ENCODE results near the gene SLITRK6. TPM values are rescaled to one million over a fixed set of nuclear protein-coding genes. Genes with fewer than 3 reads are reported as not detected.

SLITRK6 gene
- polyA plus RNA-seq, 1 experiment: 24.2 TPM

DNA sequence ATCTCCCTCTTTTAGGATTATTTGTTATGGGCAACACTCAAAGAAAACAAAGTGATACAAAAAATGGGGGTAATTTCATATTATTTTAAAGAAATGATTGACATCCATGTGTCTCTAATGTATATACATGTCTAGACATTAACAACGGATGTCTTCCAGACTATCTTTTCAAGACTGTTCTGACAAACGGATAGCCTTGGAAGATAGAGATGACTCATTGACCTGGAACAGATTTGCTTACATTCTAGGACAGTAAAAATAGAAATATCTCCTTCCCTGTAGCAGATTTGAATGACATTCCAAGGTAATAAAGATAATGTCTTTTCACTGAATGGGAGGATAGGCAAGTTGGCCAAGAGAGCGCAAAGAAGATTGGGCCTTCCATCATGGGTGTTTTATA, 26.2 kb upstream of the SLITRK6 start:
- DNase-seq (ENCODE audit: low read depth, low spot score): no peak
- POLR2A ChIA-PET: no interaction called here

GRCh38 chr13:85823832-85824231, 24.6 kb upstream of the SLITRK6 start:
- Histone ChIP-seq H3K27me3 (ENCODE audit: control insufficient read depth, insufficient read depth, low read length) (no peaks in the 10 kb centered on the region), H3K9me3 (ENCODE audit: control insufficient read depth, insufficient read depth, low read length) (no peaks in the 10 kb centered on the region), H3K4me3 (ENCODE audit: low read depth, low read length) (no peak overlapping the region), H3K27ac (ENCODE audit: low read depth, low read length) (no peak overlapping the region)
- TF ChIP-seq, protein P1, sequence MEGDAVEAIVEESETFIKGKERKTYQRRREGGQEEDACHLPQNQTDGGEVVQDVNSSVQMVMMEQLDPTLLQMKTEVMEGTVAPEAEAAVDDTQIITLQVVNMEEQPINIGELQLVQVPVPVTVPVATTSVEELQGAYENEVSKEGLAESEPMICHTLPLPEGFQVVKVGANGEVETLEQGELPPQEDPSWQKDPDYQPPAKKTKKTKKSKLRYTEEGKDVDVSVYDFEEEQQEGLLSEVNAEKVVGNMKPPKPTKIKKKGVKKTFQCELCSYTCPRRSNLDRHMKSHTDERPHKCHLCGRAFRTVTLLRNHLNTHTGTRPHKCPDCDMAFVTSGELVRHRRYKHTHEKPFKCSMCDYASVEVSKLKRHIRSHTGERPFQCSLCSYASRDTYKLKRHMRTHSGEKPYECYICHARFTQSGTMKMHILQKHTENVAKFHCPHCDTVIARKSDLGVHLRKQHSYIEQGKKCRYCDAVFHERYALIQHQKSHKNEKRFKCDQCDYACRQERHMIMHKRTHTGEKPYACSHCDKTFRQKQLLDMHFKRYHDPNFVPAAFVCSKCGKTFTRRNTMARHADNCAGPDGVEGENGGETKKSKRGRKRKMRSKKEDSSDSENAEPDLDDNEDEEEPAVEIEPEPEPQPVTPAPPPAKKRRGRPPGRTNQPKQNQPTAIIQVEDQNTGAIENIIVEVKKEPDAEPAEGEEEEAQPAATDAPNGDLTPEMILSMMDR (IDR thresholded peaks at IDR 0.05; ENCODE audit: low read depth, low read length): no peak
- no peak for DNase-seq (ENCODE audit: low read depth, low spot score)
- CTCF ChIA-PET: no interaction called here
- POLR2A ChIA-PET: no interaction called here

More for the DNA sequence above, 26.2 kb upstream of the SLITRK6 start:
- CTCF ChIA-PET: interaction anchor here (1.5 kb wide), 1 partner anchor 929 kb away, joined by 4 read pairs; no protein-coding TSS in a partner anchor
- Histone ChIP-seq H3K9me3 (ENCODE audit: control insufficient read depth, insufficient read depth, low read length) (no peaks in the 10 kb centered on the region), H3K27ac (ENCODE audit: low read depth, low read length) (no peak overlapping the region), H3K27me3 (ENCODE audit: control insufficient read depth, insufficient read depth, low read length) (no peaks in the 10 kb centered on the region), H3K4me3 (ENCODE audit: low read depth, low read length) (no peak overlapping the region)
- TF ChIP-seq, protein P1 (IDR thresholded peaks at IDR 0.05; ENCODE audit: low read depth, low read length): no peak

DNA sequence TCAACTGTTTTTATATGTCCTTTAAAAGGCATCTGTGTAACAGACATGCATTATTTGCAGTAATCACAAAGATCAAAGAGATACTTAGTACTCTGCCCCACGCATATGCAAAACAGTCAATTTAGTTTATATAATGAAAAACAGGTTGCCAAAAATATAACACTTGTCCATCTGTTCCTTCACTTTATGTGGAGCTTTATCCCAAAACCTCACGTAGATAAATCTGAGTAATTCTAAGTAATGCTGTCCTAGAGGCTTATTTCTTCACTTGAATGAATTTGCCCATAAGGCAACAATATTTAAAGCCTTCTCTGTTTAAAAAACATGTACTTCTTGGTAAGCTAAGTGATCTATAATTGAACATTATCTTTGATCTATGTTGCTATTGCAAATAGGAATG, 20.3 kb upstream of the SLITRK6 start:
- ChIA-PET CTCF (interaction anchor here (1.4 kb wide), 1 partner anchor 923 kb away, joined by 4 read pairs; no protein-coding TSS in a partner anchor), POLR2A (no interaction called here)
- no peak overlapping the region for H3K27ac ChIP-seq (ENCODE audit: low read depth, low read length)
- no peaks in the 10 kb centered on the region for H3K9me3 ChIP-seq (ENCODE audit: control insufficient read depth, insufficient read depth, low read length)
- H3K27me3 ChIP-seq (ENCODE audit: control insufficient read depth, insufficient read depth, low read length): no peaks in the 10 kb centered on the region
- TF ChIP-seq, protein P1 (IDR thresholded peaks at IDR 0.05; ENCODE audit: low read depth, low read length): no peak
- no peak for DNase-seq (ENCODE audit: low read depth, low spot score)
- H3K4me3 ChIP-seq (ENCODE audit: low read depth, low read length): no peak overlapping the region

DNA sequence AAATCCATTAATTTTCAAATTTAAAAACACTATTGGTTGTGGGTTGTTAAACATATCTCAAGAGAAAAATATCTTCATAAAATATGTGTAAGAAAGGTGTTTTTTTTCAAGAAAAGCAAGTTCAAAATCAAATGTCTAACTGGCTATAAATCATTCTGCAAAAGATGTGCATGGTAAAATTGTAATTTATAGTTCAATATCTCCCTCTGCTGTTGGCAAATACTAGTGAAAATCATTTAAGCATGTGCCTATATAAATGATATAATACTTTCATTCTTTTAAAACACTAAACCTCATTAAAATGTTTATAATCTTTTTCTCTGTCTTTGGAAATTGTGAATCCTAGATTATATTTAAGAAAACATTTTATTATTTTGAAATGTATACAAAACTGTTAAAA, 17.2 kb upstream of the SLITRK6 start:
- Histone ChIP-seq H3K4me3 (ENCODE audit: low read depth, low read length) (no peak overlapping the region), H3K27ac (ENCODE audit: low read depth, low read length) (no peak overlapping the region), H3K27me3 (ENCODE audit: control insufficient read depth, insufficient read depth, low read length) (no peaks in the 10 kb centered on the region), H3K9me3 (ENCODE audit: control insufficient read depth, insufficient read depth, low read length) (no peaks in the 10 kb centered on the region)
- CTCF ChIA-PET: interaction anchor here (0.6 kb wide), 1 partner anchor 878 kb away, joined by 6 read pairs; no protein-coding TSS in a partner anchor
- POLR2A ChIA-PET: no interaction called here
- DNase-seq (ENCODE audit: low read depth, low spot score): no peak
- TF ChIP-seq, protein P1 (IDR thresholded peaks at IDR 0.05; ENCODE audit: low read depth, low read length): peak; percentile 31; the same call in 1 of the 2 replicates

- CTCF ChIA-PET: interaction anchor here (0.6 to 2.6 kb wide), 4 partner anchors 14 to 916 kb away, joined by 3 to 15 read pairs (median 4); no protein-coding TSS in a partner anchor
- H3K27ac ChIP-seq (ENCODE audit: low read depth, low read length): no peak overlapping the region
- TF ChIP-seq, protein P1 (IDR thresholded peaks at IDR 0.05; ENCODE audit: low read depth, low read length): no peak
- DNase-seq (ENCODE audit: low read depth, low spot score): no peak
- no peaks in the 10 kb centered on the region for H3K9me3 ChIP-seq (ENCODE audit: control insufficient read depth, insufficient read depth, low read length)
- H3K27me3 ChIP-seq (ENCODE audit: control insufficient read depth, insufficient read depth, low read length): no peaks in the 10 kb centered on the region
- POLR2A ChIA-PET: no interaction called here
- H3K4me3 ChIP-seq (ENCODE audit: low read depth, low read length): no peak overlapping the region
Observed at GRCh38 chr13:85812282-85812681, 13.1 kb upstream of the SLITRK6 start.

All from AG04450 (cell line).